Measurements from ENCODE around the gene SEC16A. TPM values are rescaled to one million over a fixed set of nuclear protein-coding genes. Genes with fewer than 3 reads are reported as not detected.

SEC16A gene
- total and polyA plus RNA-seq, 8 donors, result 14.6 to 105 (median 45.4) TPM

DNA sequence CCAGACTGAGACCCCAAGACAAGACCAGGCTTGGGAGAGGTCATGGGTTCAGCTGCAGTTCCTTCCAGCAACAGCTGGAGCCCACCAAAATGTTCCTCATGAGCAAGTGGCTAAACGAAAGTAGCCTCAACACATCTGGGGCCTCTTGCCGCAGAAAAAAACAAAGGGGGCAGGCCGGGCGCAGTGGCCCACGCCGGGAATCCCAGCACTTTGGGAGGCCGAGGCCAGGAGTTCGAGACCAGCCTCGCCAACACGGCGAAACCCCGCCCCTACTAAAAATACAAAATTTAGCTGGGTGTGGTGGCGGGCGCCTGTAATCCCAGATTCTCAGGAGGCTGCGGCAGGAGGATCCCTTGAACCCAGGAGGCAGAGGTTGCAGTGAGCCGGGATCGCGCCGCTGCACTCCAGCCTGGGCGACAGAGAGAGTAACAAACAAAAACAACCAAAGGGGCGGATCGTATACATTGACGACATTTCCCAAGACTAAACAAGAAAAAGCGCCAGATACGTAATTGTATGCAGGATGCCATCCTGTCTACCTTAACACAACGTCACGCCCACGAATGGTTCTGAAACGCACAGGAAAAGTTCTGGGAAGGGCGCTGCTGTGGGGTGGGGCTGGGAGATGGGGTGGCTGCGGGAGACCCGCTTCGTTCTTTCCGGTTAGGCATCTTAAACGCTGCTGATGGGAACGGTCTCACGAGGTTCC is 44.8 kb downstream of the SEC16A start:
- Histone ChIP-seq H3K36me3 (peaks cover 20 to 61% (median 51%) of the 10 kb centered on the region in 4 donors), H3K4me1 (peaks cover 24 to 44% (median 38%) of the 10 kb centered on the region in 4 donors), H3K9me3 (no peaks in the 10 kb centered on the region), H3K27ac (peak overlapping the region in 1 of 5 donors; percentile 84), H3K4me3 (peak overlapping the region; percentile 91 to 98 (median 95)), H3K27me3 (no peaks in the 10 kb centered on the region)
- no peak for DNase-seq
- WGBS, 5 donors, result 51 to 57% (median 56%) methylated on average over 31 to 37 of the region's 37 CpGs
- TF ChIP-seq POLR2AphosphoS5 (IDR thresholded peaks at IDR 0.05) (no peak), EP300 (IDR thresholded peaks at IDR 0.05) (no peak)
- intact Hi-C loops (cut with DNase I; ENCODE audit: low total_unique reads), result no loop called here

DNA sequence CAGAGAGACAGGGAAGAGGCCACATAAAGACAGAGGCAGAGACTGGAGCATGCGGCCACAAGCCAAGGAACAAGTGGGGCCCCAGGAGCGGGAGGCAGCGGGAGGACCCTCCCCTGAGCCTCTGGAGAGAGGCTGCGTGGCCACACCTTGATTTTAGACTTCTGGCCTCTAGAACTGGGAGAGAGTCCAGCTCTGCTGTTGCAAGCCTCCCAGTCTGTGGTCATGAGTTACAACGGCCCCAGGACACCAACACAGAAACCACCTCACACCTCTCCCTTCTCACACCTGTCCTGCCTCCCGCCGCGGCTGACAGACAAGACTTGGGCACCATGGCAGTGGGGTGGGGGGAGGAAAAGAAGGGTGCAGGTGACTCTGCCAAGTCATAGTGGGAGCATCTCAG is 45.4 kb downstream of the SEC16A start:
- Histone ChIP-seq H3K27me3 (no peaks in the 10 kb centered on the region), H3K4me3 (peak overlapping the region; percentile 1 to 98 (median 92)), H3K4me1 (peaks cover 24 to 44% (median 38%) of the 10 kb centered on the region in 4 donors), H3K27ac (no peak overlapping the region), H3K36me3 (peaks cover 14 to 61% (median 51%) of the 10 kb centered on the region in 4 donors), H3K9me3 (no peaks in the 10 kb centered on the region)
- peak in 1 of 2 donors; percentile 35 for DNase-seq
- TF ChIP-seq POLR2AphosphoS5 (IDR thresholded peaks at IDR 0.05) (no peak), EP300 (IDR thresholded peaks at IDR 0.05) (no peak), POLR2A (IDR thresholded peaks at IDR 0.05) (no peak)
- TF ChIP-seq, protein P1, sequence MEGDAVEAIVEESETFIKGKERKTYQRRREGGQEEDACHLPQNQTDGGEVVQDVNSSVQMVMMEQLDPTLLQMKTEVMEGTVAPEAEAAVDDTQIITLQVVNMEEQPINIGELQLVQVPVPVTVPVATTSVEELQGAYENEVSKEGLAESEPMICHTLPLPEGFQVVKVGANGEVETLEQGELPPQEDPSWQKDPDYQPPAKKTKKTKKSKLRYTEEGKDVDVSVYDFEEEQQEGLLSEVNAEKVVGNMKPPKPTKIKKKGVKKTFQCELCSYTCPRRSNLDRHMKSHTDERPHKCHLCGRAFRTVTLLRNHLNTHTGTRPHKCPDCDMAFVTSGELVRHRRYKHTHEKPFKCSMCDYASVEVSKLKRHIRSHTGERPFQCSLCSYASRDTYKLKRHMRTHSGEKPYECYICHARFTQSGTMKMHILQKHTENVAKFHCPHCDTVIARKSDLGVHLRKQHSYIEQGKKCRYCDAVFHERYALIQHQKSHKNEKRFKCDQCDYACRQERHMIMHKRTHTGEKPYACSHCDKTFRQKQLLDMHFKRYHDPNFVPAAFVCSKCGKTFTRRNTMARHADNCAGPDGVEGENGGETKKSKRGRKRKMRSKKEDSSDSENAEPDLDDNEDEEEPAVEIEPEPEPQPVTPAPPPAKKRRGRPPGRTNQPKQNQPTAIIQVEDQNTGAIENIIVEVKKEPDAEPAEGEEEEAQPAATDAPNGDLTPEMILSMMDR (IDR thresholded peaks at IDR 0.05), result no peak
- WGBS, 5 donors, result 53 to 67% (median 59%) methylated on average over 7 to 8 of the region's 8 CpGs
- intact Hi-C loops (cut with DNase I; ENCODE audit: low total_unique reads), result no loop called here

DNA sequence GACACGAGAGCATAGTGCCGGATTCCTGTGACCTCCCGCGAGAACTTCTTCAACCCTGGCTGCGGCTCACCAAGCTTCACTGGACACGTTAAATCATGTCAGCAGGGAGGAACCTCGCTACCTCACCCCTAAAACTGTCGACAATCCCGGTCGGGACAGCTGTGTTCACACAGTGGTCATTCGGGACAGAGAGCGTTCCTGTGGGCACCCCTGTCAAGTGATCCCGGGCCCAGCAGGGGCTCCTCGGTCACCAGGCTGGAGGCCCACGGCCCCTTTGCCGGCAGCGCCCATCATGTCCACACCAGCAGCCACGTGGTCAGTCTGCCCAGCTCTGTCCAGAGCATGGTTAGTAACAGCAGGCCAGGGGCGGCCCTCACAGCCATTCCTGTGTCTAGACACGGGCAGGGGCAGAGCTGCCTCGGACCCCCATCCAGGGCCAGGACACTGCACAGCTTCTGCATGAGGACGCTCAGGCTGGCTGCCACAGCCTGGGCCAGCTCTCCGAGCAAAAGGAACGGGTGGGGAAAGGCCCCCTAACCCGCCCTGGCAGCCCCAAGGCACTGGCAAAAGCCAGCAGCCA is 46.7 kb downstream of the SEC16A start:
- Histone ChIP-seq H3K27me3 (no peaks in the 10 kb centered on the region), H3K9me3 (no peaks in the 10 kb centered on the region), H3K4me3 (no peak overlapping the region), H3K27ac (no peak overlapping the region), H3K4me1 (peaks cover 24 to 44% (median 38%) of the 10 kb centered on the region in 4 donors), H3K36me3 (peaks cover 2 to 56% (median 46%) of the 10 kb centered on the region in 4 donors)
- TF ChIP-seq POLR2A (IDR thresholded peaks at IDR 0.05), result no peak
- no peak for TF ChIP-seq POLR2AphosphoS5 (IDR thresholded peaks at IDR 0.05)
- TF ChIP-seq, protein P1 (IDR thresholded peaks at IDR 0.05), result no peak
- TF ChIP-seq EP300 (IDR thresholded peaks at IDR 0.05), result no peak
- WGBS, 5 donors, result 91 to 95% (median 92%) methylated on average over 16 to 25 of the region's 25 CpGs
- intact Hi-C loops (cut with DNase I; ENCODE audit: low total_unique reads), result no loop called here
- DNase-seq, result no peak

DNA sequence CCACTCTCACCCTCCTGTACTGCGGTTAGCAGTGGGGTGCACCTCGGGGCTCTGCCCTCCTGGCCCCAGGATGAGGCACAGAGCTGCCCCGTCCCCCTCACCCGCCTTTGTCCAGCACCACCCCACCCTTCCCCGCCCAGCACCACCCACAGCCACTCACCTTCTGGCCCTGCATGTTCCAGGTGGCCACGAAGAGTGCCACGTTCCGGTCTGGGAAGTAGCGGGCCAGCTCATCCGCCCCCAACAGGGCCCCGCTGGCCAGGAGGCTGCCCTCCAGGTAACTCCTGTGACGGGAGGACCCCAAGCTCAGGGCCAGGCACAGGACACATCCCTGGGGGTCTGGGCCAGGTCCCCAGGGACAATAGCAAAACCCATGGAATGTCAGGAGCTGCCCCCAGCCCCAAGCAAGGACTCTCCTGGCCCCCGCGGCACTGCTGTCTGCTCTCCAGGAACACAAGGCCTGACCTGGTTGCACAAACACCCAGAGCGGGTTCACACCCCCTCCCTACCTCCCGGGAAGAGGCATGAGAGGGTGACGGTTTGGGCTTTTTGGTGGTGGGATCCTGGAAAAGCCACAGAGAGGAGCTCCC is 48.2 kb downstream of the SEC16A start:
- H3K36me3 ChIP-seq, result peaks cover 9 to 60% (median 51%) of the 10 kb centered on the region in 4 donors
- intact Hi-C loops (cut with DNase I; ENCODE audit: low total_unique reads), result no loop called here
- no peak overlapping the region for H3K27ac ChIP-seq

More for the DNA sequence above, 48.2 kb downstream of the SEC16A start:
- no peak for TF ChIP-seq POLR2A (IDR thresholded peaks at IDR 0.05)
- TF ChIP-seq, protein P1 (IDR thresholded peaks at IDR 0.05), result no peak
- TF ChIP-seq EP300 (IDR thresholded peaks at IDR 0.05), result no peak
- no peak for TF ChIP-seq POLR2AphosphoS5 (IDR thresholded peaks at IDR 0.05)
- Histone ChIP-seq H3K4me3 (no peak overlapping the region), H3K9me3 (no peaks in the 10 kb centered on the region), H3K27me3 (no peaks in the 10 kb centered on the region), H3K4me1 (peaks cover 19 to 38% (median 32%) of the 10 kb centered on the region in 4 donors)
- WGBS, 5 donors, result 80 to 93% (median 86%) methylated on average over 11 to 17 of the region's 17 CpGs
- DNase-seq, result no peak

All from stomach (tissue), 9 donors.